ENCODE results near the gene KLF7.
A peak's percentile ranks its signal among the peaks of the same experiment; 100 is the strongest.

GRCh38 chr2:207143215-207144172 is 22.3 kb downstream of the KLF7 start:
- TF ChIP-seq CTCF (IDR thresholded peaks at IDR 0.05; ENCODE audit: low read depth, low read length, missing input control) (no peak), GABPA (IDR thresholded peaks at IDR 0.05 in 1 of 2, conservative IDR thresholded peaks at IDR 0.05 in 1 of 2) (no peak), REST (IDR thresholded peaks at IDR 0.05) (no peak), NR2F2 (IDR thresholded peaks at IDR 0.05) (peak; percentile 99), TAF1 (conservative IDR thresholded peaks at IDR 0.05) (no peak), YY1 (IDR thresholded peaks at IDR 0.05) (peak; percentile 10), RAD21 (IDR thresholded peaks at IDR 0.05) (peak in 1 of 2 donors; percentile 41), HNF4A (conservative IDR thresholded peaks at IDR 0.05) (peak in 1 of 2 donors; percentile 20), JUND (IDR thresholded peaks at IDR 0.05) (no peak), RXRA (IDR thresholded peaks at IDR 0.05) (peak; percentile 20 to 66), SP1 (IDR thresholded peaks at IDR 0.05) (peak; percentile 69), FOXA1 (IDR thresholded peaks at IDR 0.05) (no peak)
- TF ChIP-seq, protein P1, sequence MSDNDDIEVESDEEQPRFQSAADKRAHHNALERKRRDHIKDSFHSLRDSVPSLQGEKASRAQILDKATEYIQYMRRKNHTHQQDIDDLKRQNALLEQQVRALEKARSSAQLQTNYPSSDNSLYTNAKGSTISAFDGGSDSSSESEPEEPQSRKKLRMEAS (IDR thresholded peaks at IDR 0.05) = no peak
- TF ChIP-seq, protein P2, sequence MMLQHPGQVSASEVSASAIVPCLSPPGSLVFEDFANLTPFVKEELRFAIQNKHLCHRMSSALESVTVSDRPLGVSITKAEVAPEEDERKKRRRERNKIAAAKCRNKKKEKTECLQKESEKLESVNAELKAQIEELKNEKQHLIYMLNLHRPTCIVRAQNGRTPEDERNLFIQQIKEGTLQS (IDR thresholded peaks at IDR 0.05) = no peak

Data from liver (tissue), 3 donors.